Astrocyte of the cerebellum (primary cell): ENCODE measurements around the gene TNIP1.

Experiments
- DNase-seq: peaks from one replicate; pipeline ENCODE4 v3.0.0-alpha.2; 2011; ENCODE audit warnings: low read depth
- H3K4me3 ChIP-seq: 2 replicates; pipeline ENCODE4 v1.5.1; 2011; ENCODE audit warnings: mild to moderate bottlenecking, low read depth, low read length, moderate library complexity
- in situ Hi-C: cut with HindIII; loops from 2 replicates; pipeline ENCODE4 v1.10.0; 2017; ENCODE audit warnings: low sequenced_read_pairs
- TF ChIP-seq, protein P1 (sequence below): IDR thresholded peaks from 2 replicates; pipeline ENCODE4 v1.5.1; 2012; ENCODE audit warnings: low read length, low read depth, moderate library complexity, mild to moderate bottlenecking; ENCODE audit errors: missing control alignments

TNIP1 gene

DNA sequence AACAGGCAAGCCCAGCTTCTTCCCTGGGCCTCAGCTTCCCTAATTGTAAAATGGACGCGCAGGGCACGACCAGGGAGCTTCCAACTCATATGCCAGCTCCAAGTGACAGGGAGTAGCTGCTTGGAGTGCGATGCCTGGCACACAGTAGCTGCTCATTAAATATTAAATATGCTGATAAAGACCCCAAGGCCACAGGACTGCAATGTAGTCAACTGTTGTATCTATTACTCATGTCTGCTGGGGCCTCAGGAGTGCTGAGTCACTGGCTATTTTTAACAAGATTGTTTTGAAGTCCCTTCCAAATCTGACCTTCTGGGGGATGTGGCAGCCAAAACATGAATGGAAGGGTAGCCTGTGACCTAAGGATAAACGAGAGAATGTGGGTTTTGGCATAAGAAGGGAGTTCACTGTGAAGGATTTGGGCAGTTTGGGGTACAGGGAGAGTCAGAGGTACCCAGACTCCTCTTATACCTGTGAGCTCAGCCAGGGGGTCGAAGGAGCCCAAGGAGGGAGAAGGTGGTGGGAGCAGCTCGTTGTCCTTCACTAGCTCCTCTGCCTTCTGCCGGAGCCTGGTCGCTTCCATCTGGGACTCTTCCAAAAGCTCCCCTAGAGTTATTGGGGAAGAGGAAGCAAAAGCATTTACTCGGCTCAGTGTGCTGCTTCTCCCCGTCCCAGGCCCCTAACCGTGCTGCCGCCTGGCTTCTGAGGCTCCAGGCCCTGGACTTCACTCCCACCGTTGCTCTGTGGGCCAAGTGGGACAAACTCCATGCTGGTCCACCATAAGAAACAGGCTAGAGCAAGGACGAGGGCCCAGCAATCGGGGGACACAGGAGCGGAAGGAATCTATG, 17.5 kb downstream of the TNIP1 start:
- in situ Hi-C loops: no loop called here
- peak; percentile 67 for DNase-seq
- TF ChIP-seq, protein P1, sequence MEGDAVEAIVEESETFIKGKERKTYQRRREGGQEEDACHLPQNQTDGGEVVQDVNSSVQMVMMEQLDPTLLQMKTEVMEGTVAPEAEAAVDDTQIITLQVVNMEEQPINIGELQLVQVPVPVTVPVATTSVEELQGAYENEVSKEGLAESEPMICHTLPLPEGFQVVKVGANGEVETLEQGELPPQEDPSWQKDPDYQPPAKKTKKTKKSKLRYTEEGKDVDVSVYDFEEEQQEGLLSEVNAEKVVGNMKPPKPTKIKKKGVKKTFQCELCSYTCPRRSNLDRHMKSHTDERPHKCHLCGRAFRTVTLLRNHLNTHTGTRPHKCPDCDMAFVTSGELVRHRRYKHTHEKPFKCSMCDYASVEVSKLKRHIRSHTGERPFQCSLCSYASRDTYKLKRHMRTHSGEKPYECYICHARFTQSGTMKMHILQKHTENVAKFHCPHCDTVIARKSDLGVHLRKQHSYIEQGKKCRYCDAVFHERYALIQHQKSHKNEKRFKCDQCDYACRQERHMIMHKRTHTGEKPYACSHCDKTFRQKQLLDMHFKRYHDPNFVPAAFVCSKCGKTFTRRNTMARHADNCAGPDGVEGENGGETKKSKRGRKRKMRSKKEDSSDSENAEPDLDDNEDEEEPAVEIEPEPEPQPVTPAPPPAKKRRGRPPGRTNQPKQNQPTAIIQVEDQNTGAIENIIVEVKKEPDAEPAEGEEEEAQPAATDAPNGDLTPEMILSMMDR: no peak
- no peak overlapping the region for H3K4me3 ChIP-seq

DNA sequence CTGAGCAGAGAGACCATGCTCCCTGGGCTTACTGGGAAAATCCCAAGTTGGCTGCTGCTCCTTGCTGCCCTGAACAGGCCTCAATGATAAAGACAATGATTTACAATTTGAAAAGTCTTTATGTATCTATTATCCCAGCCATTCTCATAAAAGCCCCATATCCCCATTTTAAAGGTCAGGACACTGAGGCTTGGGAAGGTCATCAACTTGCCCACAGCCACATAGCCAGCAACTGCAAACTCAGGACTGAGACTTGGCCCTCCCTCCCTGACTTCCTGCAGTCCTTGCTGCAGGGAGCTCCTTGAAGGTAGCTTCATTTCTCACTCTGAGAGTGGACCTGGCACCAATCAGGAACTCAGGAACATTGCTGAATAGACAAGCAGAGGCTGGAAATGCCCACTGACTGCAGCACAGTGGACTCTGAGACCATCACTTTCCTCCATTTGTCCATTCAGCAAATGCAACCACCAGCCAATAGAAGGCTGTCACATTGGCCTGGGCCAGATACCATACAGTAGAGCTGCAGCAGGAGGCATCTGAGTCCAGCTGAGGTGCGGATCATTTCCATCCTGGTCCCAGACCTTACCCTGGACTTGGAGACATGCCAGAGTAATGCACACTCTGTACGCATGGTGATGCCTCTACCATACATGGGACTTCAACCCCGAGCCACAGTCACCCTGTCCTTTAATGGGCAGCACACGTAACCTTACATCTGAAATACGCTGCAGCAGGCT, 18.3 kb downstream of the TNIP1 start:
- in situ Hi-C loops: no loop called here
- TF ChIP-seq, protein P1: no peak
- DNase-seq: no peak
- no peak overlapping the region for H3K4me3 ChIP-seq

DNA sequence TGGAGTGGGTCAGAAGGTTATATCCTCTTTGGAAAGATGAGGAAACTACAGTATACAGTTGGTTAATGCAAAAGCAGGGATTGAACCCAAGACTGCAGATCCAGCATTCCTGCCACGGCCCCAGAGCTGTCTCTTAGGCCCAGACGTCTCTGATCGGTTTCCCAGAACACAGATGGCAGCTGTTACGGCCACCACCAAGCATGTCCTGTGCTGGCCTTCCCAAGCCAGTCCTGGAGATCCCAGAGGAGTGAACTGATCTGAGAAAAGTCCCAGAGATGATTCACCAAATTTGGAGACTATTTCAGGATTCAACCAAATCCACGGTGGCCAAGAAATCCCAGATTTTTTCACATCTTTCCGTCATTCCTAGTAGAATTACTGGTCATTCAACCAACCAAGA, 20.1 kb downstream of the TNIP1 start:
- in situ Hi-C loops: no loop called here
- no peak for DNase-seq
- TF ChIP-seq, protein P1: no peak
- no peak overlapping the region for H3K4me3 ChIP-seq

DNA sequence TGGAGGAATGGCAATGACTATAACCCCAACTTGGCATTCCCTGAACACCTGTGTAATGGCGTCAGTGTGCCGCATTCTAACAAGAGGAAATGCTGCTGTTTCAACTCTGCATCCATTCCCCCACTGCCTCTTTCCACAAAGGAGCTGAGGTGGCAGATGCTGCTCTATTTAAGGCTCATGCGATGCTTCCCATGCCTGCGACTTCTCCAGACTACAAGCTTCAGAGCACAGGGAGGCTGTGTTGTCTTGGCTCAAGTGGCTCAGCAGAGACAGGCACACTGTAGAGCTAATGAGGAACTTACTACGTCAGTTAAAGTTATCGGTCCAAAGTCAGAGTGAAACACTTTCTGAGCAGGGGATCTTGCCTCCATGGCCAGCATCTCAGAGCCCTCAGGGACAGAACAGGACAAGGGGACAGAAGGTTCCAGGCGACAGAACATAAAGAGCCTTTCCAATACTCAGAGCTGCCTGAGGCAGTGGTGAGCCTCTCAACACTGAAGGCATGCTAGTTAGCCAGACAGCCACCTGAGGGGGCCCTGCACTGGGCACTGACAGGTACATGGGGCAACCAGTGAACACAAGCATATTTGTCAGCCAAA, 21.8 kb downstream of the TNIP1 start:
- no peak for DNase-seq
- TF ChIP-seq, protein P1: no peak
- in situ Hi-C loops: no loop called here
- no peak overlapping the region for H3K4me3 ChIP-seq

DNA sequence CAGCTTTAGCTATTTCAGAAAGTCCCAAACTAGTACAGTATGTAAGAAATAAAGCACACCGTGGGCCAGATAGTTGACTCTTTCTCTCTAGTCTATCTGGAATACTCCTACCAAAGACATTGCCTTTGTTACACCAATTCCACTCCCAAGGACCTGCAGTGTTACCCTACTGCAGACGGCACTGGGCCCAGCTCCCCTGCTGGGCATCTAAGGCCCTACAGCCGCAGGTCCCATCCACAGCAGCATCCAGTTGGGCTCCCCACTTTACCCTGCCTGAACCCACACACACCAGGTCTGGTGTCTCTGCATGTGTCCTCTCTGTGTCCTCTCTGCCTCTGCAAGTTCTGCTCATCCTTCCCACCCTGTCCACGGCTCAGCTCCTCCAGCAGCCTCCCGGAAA, 22.5 kb downstream of the TNIP1 start:
- TF ChIP-seq, protein P1: no peak
- in situ Hi-C loops: no loop called here
- DNase-seq: no peak
- H3K4me3 ChIP-seq: no peak overlapping the region
